Small intestine (tissue), 16 donors: ENCODE data around the gene GPR132. TPM values are rescaled to one million over a fixed set of nuclear protein-coding genes. Genes with fewer than 3 reads are reported as not detected.
"Not testable (repeated sequence)": the region's sequence is repeated elsewhere in the genome, so short reads cannot be mapped to it uniquely, and the experiment has no call there.

Source experiments
- DNase-seq, 2 donors: peaks; one replicate each; pipeline versions ENCODE4 v3.0.0 to v3.0.0-alpha.2; 2013
- FAIRE-seq: peaks from 2 replicates; lab custom pipeline; 2012; peaks lifted over from hg19 to GRCh38; lab: Jason Lieb, UNC
- H3K27ac ChIP-seq, 3 donors: one replicate each; pipeline ENCODE4 v1.5.1; 2013; ENCODE audit warnings: low read length in 2 of 3, mild to moderate bottlenecking in 2 of 3, control low read depth in 1 of 3, inconsistent platforms in 1 of 3, low read depth in 1 of 3, moderate library complexity in 1 of 3
- H3K27me3 ChIP-seq, 3 donors: one replicate each; pipeline ENCODE4 v1.6.1; 2013; ENCODE audit warnings: low read length in 3 of 3, inconsistent platforms in 1 of 3; ENCODE audit not compliant: control insufficient read depth in 3 of 3, insufficient read depth in 3 of 3
- H3K36me3 ChIP-seq, 3 donors: one replicate each; pipeline ENCODE4 v1.6.1; 2013; ENCODE audit warnings: low read length in 3 of 3, inconsistent platforms in 1 of 3, low read depth in 1 of 3, mild to moderate bottlenecking in 1 of 3, moderate library complexity in 1 of 3; ENCODE audit not compliant: control insufficient read depth in 3 of 3, insufficient read depth in 2 of 3
- H3K4me1 ChIP-seq, 3 donors: one replicate each; pipeline ENCODE4 v1.6.1; 2013; ENCODE audit warnings: low read length in 2 of 3, inconsistent platforms in 1 of 3, low read depth in 1 of 3, mild to moderate bottlenecking in 1 of 3, moderate library complexity in 1 of 3; ENCODE audit not compliant: control insufficient read depth in 3 of 3, insufficient read depth in 2 of 3
- H3K4me3 ChIP-seq, 3 donors: one replicate each; pipeline ENCODE4 v1.5.1; 2013; ENCODE audit warnings: low read length in 3 of 3, control low read depth in 1 of 3, inconsistent platforms in 1 of 3, low read depth in 1 of 3, mild to moderate bottlenecking in 1 of 3, moderate library complexity in 1 of 3
- H3K9me3 ChIP-seq, 2 donors: one replicate each; pipeline ENCODE4 v1.6.1; 2013; ENCODE audit warnings: low read depth in 1 of 2, low read length in 1 of 2; ENCODE audit not compliant: control insufficient read depth in 2 of 2, insufficient read depth in 1 of 2
- WGBS, 3 donors: extraction: QIAGEN DNeasy Blood & Tissue Kit; methylation state at CpG; one replicate each; pipeline ENCODE4 v1.1.7; 2013; 5-methylcytosine and 5-hydroxymethylcytosine counted together
- long read RNA-seq, 10 donors: transcript quantifications; one replicate each; lab custom pipeline, GENCODE V29; 2026
- polyA plus RNA-seq, 4 donors: library from polyadenylated mRNA; stranded (reverse) in 3 of 4; unstranded in 1 of 4; fragments of 200-250 nt in 3 of 4; fragments of 120-200 nt in 1 of 4; gene quantifications; one replicate each; pipeline versions ENCODE4 v1.2.1 to v1.2.3, GENCODE V29; 2013
- donor health status: healthy with polysubstance abuse.
- donor health status: control.
- donor health status: control.
- donor health status: Bipolar disorder and iron deficiency.
- donor health status: healthy.

GPR132 gene, protein sequence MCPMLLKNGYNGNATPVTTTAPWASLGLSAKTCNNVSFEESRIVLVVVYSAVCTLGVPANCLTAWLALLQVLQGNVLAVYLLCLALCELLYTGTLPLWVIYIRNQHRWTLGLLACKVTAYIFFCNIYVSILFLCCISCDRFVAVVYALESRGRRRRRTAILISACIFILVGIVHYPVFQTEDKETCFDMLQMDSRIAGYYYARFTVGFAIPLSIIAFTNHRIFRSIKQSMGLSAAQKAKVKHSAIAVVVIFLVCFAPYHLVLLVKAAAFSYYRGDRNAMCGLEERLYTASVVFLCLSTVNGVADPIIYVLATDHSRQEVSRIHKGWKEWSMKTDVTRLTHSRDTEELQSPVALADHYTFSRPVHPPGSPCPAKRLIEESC
- 1 to 10 TPM in 2 of 4 donors, under 1 TPM in 1, not detected in 1; 0.81 to 1.4 (median 1.1) TPM for polyA plus RNA-seq
- long read RNA-seq, donor 1 = 0 reads
- long read RNA-seq, donor 2 = 0 reads
- long read RNA-seq, donor 3 = 0 reads
- long read RNA-seq, donor 4 = 0 reads
- long read RNA-seq, donor 5 = 0 reads
- long read RNA-seq, donor 6 = 0 reads
- long read RNA-seq, donor 7 = 0 reads
- long read RNA-seq, donor 8 = 0 reads
- long read RNA-seq, donor 9 = 0 reads
- long read RNA-seq, donor 10, partial matches to known transcripts = 0 of 1 reads
- long read RNA-seq, donor 10, other reads (novel, unspliced or antisense) = 0 of 1 reads

DNA sequence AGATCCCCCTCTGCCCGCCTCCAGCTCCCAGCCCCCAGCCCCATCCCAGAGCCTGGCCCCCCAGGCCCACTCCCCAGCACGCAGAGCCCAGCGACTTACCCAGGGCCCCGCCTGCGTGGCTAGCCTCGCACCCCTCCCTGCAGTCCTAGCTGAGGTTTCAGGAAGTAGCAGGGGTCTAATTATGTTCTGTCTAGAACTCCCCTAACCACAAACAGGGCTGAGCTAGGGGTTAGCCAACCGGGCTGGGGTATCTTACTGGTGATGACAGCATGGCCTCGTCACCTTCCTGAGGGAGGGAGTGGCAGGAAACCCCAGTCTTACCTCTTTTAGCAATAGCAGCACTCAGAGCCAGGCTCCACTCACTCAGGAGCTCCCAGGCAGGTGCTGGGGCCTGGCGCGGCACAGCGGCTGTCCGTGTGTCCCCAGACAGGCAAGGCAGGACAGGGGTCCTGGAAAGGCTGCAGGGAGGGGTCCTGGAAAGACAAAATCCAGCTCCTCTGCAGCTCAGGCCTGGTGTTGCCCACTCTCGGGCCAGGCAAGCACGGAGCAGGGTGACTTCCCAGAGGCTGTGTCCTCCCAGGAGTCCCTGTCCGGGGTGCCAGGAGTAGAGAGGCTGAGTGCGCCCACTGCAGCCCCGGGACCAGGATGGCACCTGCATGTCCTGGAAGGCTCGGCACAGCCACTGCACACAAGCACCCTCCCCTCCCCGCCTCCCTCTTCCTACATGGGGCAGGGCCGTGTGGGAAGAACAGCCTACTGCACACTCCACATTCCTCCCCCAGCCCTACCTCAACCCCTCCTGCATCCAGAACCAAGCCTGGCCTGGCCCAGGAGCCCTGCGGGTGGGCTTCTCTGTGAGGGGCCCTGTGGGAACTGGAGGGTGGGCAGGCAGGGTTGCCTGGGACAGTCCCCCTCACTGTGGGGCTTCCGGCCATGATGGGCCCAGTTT is at the start of gene GPR132:
Gene GPR132, minus strand, starts transcription at position 151 of the 949 bp plus-strand sequence. CDS start 10,010 bp downstream, outside the sequence.
- H3K4me3 ChIP-seq = peak within 1 kb of the TSS; percentile 20 to 55 (median 36)

DNA sequence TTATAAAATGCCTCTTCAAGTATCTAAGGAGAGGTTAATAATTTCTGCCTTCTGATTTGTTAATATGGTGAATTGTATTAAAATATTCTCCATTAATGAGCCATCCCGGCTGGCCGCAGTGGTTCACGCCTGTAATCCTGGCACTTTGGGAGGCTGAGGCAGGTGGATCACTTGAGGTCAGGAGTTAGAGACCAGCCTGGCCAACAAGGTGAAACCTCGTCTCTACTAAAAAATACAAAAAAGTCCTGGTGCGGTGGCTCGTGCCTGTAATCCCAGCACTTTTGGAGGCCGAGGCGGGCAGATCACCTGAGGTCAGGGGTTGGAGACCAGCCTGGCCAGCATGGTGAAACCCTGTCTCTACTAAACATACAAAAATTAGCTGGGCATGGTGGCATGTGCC is 44.0 kb upstream of the GPR132 start:
- H3K4me1 ChIP-seq, H3K27me3 ChIP-seq, DNase-seq, H3K27ac ChIP-seq, H3K9me3 ChIP-seq, H3K4me3 ChIP-seq, FAIRE-seq, H3K36me3 ChIP-seq: not testable (repeated sequence)
- 89 to 92% (median 92%) methylated on average over 8 of the region's 8 CpGs for WGBS, 3 donors

More for the DNA sequence above, at the start of gene GPR132:
- Histone ChIP-seq H3K9me3 (no peaks in the 10 kb centered on the region), H3K36me3 (no peaks in the 10 kb centered on the region), H3K27me3 (no peaks in the 10 kb centered on the region), H3K27ac (peak within 1 kb of the TSS; percentile 22 to 91 (median 76)), H3K4me1 (peaks cover 0 to 30% (median 0%) of the 10 kb centered on the region in 3 donors)
- DNase-seq = peak; percentile 50 to 75
- no peak for FAIRE-seq
- WGBS, 3 donors = 44 to 52% (median 51%) methylated on average over 17 to 22 of the region's 22 CpGs

DNA sequence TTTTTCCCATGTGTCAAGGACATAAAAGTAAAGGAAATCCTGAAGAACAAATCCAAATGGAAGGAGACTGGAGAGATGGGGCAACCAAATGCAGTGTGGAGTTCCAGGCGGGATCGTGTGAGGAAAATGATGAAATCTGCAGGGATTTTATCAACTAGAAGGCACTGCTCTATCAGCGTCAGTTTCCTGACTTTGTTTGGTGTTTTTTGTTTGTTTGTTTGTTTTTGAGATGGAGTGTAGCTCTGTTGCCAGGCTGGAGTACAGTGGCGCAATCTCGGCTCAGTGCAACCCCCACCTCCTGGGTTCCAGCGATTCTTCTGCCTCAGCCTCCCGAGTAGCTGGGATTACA is 43.3 kb upstream of the GPR132 start:
- no peak for FAIRE-seq

DNA sequence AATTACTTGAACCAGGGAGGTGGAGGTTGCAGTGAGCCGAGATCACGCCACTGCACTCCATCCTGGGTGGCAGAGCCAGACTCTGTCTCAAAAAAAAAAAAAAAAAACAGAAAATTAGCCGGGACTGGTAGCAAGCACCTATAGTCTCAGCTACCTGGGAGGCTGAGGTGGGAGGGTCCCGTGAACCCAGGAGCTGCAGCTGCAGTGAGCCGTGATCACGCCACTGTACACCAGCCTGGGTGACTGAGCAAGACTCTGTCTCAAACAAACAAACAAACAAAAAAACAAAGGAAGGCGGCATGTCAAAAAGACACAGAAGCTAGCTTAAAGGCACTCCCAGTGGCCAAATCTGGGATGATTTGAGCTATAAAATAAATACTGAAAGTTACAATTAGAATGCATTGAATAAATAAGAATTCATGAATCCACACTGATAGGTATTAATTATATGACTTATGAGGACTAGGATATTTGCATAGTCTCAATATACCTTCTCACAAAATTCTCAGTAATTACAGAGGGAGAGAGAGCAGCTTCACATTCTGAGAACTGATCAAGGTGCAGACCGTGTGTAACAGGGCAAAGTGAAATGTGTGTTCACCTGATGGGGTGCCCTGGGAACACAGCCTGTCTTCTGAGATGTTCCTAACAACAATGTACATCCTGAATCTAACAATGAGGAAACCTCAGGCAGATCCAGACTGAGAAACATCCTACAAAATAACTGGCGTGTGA is 42.7 kb upstream of the GPR132 start:
- H3K36me3 ChIP-seq = no peaks in the 10 kb centered on the region
- peaks cover 0 to 3% (median 0%) of the 10 kb centered on the region in 3 donors for H3K27me3 ChIP-seq
- DNase-seq (no peak), FAIRE-seq (no peak)
- H3K9me3 ChIP-seq = peaks cover 0 to 3% of the 10 kb centered on the region in 2 donors
- WGBS, 3 donors = 37 to 64% (median 58%) methylated on average over 9 of the region's 9 CpGs
- no peaks in the 10 kb centered on the region for H3K4me1 ChIP-seq
- no peak overlapping the region for H3K4me3 ChIP-seq
- H3K27ac ChIP-seq = no peak overlapping the region

More for the DNA sequence above, 43.3 kb upstream of the GPR132 start:
- Histone ChIP-seq H3K4me1 (no peaks in the 10 kb centered on the region), H3K27ac (no peak overlapping the region), H3K9me3 (no peaks in the 10 kb centered on the region), H3K27me3 (no peaks in the 10 kb centered on the region), H3K36me3 (no peaks in the 10 kb centered on the region), H3K4me3 (no peak overlapping the region)
- DNase-seq = no peak
- 79 to 87% (median 86%) methylated on average over 7 of the region's 7 CpGs for WGBS, 3 donors

DNA sequence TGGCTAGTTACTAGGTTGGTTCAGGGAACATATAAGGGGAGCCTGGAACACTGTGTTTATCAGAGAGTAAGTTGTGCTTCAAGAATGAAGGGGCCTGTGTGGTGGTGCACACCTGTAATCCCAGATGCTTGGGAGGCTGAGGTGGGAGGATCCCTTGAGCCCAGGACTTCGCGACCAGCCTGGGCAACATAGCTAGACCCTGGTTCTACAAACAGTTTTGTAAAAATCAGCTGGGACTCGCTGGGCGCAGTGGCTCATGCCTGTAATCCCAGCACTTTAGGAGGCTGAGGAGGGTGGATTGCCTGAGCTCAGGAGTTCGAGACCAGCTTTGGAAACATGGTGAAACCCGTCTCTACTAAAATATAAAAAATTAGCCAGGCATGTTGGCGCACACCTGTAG is 42.1 kb upstream of the GPR132 start:
- H3K9me3 ChIP-seq = peaks cover 0 to 3% of the 10 kb centered on the region in 2 donors
- H3K27me3 ChIP-seq = peaks cover 0 to 4% (median 2%) of the 10 kb centered on the region in 3 donors
- FAIRE-seq (no peak), DNase-seq (no peak)
- WGBS, 3 donors = 92 to 94% (median 93%) methylated on average over 7 of the region's 7 CpGs
- H3K4me1 ChIP-seq = no peaks in the 10 kb centered on the region
- H3K27ac ChIP-seq = no peak overlapping the region
- H3K4me3 ChIP-seq = no peak overlapping the region
- H3K36me3 ChIP-seq = no peaks in the 10 kb centered on the region

DNA sequence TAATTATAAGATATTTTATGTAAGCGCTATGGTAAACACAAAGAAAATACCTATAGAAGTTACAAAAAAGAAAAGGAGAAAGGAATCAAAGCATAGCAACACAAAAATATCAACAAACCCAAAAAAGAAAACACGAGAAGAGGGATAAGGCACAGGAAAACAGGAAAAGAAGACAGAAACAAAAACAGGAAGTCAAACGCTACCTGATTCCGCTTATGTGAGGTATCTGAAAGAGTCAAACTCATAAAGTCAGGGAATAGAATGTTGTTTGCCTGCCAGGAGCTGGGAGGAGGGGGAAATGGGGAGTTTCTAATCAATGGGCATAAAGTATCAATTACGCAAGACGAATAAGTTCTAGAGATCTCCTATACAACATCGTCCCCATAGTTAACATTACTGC is 39.9 kb upstream of the GPR132 start:
- H3K4me1 ChIP-seq = no peaks in the 10 kb centered on the region
- H3K9me3 ChIP-seq = peaks cover 0 to 6% of the 10 kb centered on the region in 2 donors
- DNase-seq = no peak
- no peak for FAIRE-seq
- H3K27me3 ChIP-seq = peaks cover 0 to 4% (median 3%) of the 10 kb centered on the region in 3 donors
- no peak overlapping the region for H3K27ac ChIP-seq
- no peaks in the 10 kb centered on the region for H3K36me3 ChIP-seq
- no peak overlapping the region for H3K4me3 ChIP-seq
- 25 to 49% (median 39%) methylated on average over 7 of the region's 7 CpGs for WGBS, 3 donors

DNA sequence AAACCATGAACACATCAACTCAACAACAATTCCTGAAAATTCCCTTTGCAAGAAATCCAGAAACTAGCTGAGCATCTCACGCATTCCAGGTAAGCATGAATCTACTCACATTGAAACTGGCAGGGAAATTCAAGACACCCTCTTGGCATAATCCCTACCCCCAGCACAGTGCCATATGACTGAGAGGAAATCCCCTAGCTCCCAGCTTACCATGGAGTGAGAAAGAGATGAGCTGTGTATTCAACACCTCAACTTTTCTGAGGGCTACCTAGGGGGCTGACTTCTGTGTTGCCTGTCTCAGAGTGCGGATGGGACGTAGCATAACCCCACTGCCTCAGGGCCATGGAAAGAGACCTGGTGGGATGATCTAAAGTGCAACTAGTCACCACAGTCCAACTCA is 37.7 kb upstream of the GPR132 start:
- FAIRE-seq = no peak

More for the DNA sequence above, 37.7 kb upstream of the GPR132 start:
- H3K4me1 ChIP-seq = no peaks in the 10 kb centered on the region
- H3K9me3 ChIP-seq = peaks cover 0 to 23% of the 10 kb centered on the region in 2 donors
- WGBS, 3 donors = 88 to 94% (median 91%) methylated on average over 3 of the region's 3 CpGs
- H3K4me3 ChIP-seq = no peak overlapping the region
- no peak overlapping the region for H3K27ac ChIP-seq
- no peaks in the 10 kb centered on the region for H3K36me3 ChIP-seq
- H3K27me3 ChIP-seq = peaks cover 0 to 4% (median 3%) of the 10 kb centered on the region in 3 donors
- no peak for DNase-seq
